ENCODE measurements around the gene EEF2KMT.
"Not testable (repeated sequence)": the region's sequence is repeated elsewhere in the genome, so short reads cannot be mapped to it uniquely, and the experiment has no call there.

- not testable (repeated sequence) for TF ChIP-seq POLR2A, POLR2AphosphoS5 (IDR thresholded peaks at IDR 0.05; ENCODE audit: low read depth, low read length)
Observed at GRCh38 chr16:5099174-5099573, 1.6 kb upstream of the EEF2KMT start.
